Stimulated activated CD8-positive, alpha-beta memory T cell treated with anti-CD3 and anti-CD28 coated beads, Interleukin-4, amount 100 ng/mL, for 24 hours (primary cell): ENCODE data around the gene STAC.
"Not testable (repeated sequence)": the region's sequence is repeated elsewhere in the genome, so short reads cannot be mapped to it uniquely, and the experiment has no call there.

Experiments
- DNase-seq: peaks from one replicate; pipeline ENCODE4 v3.0.0-alpha.2; 2020; ENCODE audit warnings: low read depth

Gene STAC

DNA sequence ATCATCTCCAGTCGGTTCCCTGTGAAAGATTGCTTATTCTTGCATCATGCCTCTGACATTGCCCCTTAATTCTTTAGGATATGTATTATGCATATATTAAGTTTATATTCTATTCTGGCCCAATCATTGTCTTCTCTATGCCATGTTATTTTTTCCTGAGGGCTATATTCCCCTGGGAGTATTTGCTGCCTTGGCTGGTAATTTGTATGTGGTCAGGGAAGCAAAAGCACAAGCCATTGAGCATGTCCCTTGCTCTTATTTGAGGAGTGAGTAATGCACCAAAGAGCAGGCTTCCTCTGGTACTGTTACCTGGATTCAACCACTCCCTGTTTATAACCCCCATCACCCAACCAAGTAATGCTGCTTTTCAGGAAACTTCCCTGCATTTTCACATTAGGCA is 36.3 kb downstream of the STAC start:
- no peak for DNase-seq

DNA sequence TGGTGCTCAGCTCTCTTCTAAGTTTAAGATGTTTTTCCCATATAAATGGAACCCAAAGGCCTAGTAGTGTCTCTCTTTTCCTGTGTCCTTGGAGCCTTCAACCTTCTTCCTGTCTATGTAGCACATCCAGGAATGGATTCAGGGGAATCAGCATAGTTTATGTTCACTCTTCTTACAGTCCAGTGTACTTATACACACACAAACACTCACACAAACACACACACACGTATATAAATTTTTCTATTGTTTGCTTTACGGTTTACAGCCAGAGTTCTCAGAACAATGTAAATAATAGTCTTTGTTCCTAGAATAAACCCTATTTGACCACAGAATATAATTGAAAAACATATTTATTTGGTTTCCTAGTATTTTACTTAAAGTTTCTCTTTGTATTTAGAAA is 36.9 kb downstream of the STAC start:
- no peak for DNase-seq

DNA sequence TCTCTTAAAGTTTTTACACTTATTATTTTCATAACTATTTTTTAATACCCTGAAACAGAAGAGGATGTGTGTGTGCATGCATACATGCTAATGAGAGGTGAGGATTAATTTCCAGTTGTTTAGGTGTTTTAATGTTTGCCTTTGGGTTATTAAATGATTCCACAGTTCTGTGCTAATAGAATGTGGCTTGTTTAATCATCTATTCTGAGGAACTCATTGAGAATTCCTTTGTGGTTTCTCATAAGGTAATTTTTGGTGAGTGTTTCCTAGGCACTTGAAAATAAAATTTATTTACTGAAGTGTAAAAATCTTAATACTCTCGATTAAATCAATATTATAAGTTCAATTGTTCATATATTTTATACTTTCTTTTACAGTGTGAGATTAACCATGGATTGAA is 38.0 kb downstream of the STAC start:
- DNase-seq, result no peak

DNA sequence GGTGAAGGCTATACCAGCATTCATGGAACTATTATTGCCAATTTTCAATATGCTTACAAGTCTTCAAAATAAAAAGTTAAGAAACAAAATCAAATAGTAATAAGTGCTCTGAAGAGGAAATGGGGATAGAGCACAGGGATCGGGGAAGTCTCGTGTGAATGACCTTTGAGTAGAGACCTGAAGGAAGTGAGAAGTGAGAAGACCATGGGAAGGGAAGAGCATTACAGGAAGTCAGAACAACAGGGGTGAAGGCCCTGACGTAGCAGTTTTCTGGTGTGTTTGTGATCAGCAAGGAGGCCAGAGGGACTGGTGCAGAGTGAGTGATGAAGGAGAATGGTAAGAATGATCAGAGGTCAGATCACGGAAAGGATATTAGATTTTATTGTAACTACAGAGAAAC is 48.1 kb downstream of the STAC start:
- DNase-seq, result no peak

DNA sequence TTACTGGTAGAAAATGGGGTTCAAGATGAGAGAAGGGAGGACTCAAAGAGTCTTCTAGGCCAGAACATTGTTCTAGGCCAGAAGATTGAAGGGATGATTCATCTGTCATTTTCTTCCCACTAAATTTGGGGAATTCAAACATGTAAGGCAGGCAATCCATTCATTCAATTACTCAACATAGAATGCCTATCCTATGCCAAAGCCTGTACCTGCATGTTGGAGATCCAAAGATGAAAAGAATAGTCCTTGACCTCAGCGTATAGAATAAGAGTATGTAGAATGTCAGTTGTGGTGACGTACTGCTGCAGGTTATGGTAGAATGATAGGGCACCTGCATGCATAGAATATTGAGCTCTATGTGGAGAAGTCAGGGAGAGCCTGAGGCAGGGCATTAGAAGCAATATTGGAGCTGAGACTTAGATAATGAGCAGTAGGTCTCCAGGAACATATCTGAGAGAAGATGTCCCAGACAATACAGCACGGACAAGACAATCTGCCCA is 49.7 kb downstream of the STAC start:
- DNase-seq, result no peak

DNA sequence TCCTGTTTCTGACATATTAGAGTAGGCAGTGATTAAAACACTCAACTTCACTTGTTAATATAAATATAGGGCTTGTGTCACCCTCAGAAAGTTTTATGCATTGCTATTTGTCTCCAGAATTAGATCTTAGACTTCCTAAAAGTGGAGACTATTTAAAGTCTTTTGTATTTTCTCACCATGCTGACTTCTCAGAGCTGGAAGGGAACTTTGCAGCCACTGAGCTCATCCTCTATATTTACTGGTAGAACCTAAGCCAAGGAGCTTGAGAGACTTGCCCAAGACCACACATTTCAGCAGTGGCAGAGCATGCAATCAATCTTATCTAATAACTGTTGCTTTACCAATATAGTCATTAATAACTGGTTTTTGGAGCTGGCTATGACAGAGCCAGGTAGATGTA is 53.2 kb downstream of the STAC start:
- DNase-seq, result no peak

DNA sequence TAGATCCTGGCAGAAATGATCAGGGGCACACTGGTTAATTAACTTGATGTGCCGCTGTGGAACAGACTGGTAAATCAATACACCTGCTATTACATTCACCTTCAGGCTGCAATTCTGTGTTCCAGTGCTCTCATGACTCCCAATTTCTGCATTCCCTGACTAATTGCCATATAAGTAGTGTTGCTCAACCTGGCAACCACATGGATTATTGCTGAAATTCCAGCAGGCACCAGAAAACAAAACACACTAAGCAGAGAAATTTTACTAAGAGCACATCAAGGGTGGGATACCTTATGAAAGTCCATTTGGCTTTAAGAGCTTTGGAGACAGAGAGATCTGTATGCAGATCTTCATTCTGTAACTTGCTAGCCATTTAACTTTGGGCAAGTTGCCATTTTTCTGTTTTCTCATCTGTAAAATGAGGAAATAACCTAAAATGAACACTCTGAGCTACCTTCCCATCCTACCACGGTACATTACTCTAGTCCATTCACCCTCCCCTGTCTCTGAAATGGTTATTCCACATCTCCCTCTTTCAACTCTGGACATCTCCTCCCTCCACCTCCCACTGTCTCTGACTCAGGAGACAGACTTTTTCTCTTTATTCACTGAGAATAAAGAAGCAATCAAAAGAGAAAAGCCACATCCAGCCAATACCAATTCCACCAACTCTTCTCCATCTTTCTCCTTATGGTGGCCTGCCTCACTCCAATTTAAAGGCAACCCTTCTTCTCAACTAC is 54.6 kb downstream of the STAC start:
- DNase-seq, result no peak

DNA sequence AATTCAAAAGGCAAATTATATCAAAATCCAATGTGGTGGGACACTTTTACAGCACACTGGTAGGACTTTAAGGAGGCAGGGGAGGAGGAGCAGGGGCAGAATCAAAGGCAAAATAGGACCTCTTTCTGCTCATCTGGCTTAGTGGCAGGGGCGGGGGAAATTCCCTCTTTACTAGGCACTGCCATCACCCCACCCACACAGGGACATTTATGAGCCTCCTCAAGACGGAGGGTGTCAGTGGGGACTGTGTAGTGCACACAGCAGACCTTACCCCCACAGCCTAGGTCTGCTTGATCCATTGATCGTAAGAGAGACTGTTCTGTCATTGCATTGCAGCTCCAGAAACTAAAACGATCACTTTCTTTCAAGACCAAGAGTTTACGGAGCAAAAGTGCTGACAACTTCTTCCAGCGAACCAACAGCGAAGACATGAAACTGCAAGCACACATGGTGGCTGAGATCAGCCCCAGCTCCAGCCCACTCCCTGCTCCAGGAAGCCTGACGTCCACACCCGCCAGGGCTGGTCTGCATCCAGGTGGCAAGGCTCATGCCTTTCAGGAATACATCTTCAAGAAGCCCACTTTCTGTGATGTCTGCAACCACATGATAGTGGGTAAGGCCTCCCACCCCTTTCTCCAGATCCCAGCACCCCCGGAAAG is 62.9 kb downstream of the STAC start:
- no peak for DNase-seq

DNA sequence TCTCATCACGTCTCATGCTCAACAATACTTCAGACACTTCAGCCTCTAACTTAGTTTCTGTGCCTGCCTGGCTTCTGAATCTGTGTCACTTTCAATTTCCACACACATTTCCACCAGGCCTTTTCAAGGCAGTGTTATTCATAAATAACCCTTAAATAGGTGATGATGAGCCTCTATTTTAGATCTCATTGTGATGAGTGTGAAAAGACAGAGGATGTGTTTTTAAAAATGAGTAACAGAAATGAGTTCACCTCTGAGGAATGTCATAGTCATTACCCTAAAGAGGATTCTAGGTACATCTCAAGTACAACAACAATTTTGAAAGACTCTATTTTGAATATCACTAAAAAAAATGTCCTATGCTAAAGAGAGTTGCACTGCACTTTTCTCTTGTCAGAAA is 64.6 kb downstream of the STAC start:
- DNase-seq, result no peak

DNA sequence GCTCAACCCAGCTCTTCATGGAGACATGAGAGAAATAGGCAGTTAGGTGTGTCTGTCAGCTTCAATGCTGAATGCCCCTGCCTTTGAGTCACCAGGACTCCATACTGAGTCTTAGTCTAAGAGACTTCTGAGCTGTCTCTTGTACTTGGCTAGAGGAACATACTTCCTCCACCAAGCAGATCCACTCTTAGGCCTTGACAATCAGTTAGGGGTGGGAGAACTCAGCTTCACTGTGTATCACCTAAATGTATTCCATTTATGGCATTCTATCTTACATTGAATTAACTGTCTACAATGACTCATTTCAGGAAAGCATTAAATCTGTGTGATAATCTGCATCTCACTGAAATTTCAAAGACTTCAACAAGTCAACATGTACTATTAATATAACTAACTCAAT is 66.0 kb downstream of the STAC start:
- DNase-seq, result no peak

DNA sequence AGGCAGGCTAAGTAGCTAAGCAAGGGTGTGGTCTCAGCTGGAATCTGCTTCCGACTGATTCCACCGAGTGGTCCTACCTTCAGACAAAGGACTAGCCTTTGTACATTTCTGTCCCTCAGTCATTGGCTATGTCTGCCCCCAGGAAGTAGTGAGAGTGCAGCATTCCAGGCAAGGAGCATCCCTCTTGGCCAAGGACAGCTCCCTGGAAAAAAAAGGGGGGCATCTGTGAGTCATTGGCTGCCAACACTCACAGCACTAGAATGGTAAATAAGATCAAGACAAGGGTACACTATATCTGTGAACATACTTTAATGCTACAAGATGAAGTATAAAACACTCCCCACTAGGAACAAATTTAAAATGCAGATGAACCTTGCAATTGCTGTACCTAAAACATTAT is 66.8 kb downstream of the STAC start:
- no peak for DNase-seq

DNA sequence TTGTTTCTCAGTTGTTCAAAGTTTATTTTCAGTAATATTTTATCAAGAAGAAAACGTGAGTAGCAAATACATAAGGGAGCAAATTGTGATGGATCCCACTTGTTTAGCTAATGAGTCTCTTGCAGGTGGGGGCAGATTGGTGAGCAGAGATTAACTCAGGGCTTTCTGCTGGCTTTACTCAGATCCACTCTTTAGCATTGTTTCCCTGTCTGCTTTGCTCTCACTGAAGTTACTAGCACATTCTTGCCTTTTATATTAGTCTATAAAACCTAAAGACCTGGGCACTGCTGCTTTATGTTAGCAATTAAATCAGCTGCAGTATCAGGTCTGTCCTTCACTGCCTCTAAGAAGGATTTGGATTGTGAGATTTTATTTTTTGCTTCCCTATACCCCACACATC is 71.5 kb downstream of the STAC start:
- DNase-seq, result no peak

DNA sequence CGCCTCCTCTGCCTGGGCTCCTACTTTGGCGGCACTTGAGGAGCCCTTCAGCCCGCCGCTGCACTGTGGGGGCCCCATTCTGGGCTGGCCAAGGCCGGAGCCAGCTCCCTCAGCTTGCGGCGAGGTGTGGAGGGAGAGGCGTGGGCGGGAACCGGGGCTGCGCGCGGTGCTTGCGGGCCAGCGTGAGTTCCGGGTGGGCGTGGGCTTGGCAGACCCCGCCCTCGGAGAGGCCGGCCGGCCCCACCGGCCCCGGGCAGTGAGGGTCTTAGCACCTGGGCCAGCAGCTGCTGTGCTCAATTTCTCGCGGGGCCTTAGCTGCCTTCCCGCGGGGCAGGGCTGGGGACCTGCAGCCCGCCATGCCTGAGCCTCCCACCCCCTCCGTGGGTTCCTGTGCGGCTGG is 72.9 kb downstream of the STAC start:
- not testable (repeated sequence) for DNase-seq

DNA sequence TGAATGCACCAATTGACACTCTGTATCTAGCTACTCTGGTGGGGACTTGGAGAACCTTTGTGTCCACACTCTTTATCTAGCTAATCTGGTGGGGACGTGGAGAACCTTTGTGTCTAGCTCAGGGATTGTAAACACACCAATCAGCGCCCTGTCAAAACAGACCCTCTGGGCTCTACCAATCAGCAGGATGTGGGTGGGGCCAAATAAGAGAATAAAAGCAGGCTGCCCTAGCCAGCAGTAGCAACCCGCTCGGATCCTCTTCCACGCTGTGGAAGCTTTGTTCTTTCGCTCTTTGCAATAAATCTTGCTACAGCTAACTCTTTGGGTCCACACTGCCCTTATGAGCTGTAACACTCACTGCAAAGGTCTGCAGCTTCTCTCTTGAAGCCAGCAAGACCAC is 73.6 kb downstream of the STAC start:
- not testable (repeated sequence) for DNase-seq

DNA sequence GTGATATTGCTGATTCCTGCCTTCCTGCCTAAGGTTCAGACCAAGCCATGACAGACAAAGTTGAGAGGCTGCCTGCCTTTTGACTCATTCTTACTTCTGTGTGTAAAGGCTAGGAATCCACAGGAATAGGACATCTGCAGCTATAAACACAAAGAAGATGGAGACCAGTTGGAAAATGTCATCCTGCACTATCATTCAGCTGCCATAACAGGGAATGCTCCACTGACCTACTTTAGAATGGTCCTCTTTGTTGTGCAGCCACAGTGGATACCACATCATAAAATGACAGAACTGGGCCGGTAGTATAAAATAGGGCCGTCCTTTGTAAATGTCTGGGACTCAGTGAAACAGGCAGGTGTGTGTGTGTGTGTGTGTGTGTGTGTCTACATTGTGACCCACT is 75.1 kb downstream of the STAC start:
- DNase-seq, result no peak

DNA sequence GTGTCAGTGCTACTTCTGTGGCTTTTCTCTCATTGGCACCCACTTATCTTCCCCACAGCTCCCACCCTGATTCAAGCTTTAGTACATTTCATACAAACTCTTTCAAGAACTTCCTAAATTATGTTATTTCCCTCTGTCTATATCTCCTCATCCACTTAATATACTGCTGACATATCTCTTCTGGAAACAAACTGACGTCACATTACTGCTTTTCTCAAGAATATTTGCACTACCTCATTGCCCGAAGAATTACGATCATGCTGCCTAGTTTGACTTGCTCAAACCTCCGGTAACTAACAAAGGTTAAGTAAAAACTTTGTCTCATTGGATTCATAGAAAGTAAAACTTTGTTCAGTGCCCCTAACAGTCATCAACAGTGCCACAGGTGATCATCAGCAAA is 76.5 kb downstream of the STAC start:
- DNase-seq, result no peak

DNA sequence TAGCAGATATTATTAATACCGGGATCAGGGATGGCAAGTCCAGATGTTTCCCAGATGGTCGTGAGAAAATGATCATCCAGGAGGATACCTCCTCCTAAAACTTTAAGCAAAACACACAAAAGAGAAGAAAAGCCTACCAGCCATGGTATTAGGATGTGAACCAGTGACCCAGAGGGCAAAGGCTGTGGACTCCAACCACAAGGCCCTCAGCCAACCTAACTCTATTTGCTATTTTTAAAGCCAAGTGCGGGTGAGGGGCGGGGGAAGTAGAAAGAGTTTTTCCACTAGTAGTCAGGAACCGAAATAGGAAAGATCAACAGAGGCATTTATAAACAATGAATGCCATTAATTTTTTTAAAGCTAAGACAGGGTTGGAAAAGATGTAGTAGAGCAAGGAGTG is 77.4 kb downstream of the STAC start:
- no peak for DNase-seq

DNA sequence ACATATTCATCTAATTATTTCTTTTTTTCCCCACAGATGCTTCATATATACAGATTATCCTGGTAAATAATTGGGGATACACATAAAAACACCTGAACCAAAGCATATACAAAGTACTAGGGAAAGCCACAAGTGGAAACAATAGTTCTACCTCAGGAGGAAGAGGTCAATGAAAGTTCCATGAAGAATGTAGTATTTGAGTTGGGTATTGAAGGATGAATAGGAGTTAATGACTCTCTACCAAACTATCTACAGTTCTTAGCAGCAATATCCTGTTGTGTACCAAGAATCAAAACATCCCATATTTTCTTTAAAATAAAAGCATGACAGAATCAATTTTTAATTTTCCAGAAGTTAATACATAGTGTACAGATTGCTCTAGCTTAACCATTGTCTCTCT is 78.9 kb downstream of the STAC start:
- DNase-seq, result no peak

DNA sequence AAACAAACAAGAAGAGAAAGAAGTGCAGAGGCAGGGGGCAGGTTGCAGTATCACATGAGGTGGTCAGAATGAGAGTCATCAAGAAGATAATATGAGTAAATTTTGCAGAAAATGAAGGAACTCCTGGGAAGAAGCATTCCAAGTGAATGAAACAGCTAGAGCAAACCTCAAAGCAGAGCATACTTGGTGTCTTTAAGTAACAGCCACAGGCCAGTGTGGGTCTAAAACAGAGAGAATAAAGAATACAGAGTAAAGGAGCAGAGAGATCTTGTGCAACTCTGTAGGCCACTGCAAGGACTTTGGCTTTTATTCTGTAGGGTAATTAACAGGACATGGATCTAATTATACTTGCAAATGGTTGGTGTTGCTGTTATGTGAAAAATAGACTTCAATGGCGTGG is 81.3 kb downstream of the STAC start:
- no peak for DNase-seq

DNA sequence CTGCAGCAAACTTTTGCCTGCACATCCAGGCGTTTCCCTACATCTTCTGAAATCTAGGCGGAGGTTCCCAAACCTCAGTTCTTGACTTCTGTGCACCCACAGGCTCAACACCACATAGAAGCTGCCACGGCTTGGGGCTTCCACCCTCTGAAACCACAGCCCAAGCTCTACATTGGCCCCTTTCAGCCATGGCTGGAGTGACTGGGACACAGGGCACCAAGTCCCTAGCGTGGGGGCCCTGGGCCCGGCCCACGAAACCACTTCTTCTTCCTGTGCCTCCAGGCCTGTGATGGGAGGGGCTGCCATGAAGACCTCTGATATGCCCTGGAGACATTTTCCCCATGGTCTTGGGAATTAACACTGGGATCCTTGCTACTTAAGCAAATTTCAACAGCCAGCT is 91.7 kb downstream of the STAC start:
- DNase-seq, result not testable (repeated sequence)

DNA sequence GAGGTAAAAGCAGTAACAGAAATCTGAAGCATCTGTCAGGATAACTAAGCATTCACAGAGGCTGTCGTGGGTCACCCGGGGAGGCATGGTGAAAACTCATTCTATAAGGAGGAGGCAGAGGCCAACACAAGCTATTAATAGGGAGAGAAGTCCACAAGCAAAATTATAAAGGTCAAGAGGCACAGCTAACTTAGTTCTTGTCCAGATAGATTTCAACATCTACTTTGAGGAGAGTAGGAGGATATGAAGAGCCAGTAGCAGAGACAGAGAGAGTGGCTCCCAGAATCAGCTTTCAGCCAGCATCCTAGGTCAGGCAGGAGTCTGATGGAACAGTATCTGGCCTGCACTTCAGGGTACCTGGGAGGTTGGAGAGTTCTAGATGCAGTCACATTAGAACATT is 95.3 kb downstream of the STAC start:
- DNase-seq, result no peak

DNA sequence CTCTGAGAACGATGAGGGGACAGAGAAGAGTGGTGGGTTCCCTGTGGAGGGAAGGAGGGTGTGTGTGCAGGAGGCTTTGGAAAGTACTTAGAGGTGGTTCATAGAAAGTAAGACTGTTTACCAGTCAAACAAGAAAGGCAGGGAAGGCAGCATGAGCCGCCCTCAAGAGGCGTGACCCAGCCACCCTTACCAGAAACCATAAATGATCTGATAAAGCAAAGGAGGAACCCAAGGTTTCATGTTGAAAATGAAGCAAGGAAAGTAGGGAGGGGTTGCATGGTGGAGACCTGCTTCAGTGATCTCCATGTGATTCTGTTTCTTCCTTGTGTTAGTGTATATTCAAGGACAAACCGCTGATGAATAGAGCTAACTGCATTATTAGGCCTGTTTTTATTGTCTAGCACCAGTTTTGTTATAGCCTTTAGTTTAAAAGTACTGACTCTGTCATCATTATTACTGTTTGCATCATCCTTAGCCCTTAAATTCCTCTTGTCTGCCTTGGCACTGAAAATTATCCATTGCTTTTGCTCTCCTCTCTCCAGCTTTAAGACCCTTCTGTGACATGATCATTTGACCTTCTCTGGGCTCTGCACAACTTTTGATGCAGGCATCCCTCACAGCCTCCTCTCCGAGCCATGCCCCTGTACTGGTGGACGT is 96.1 kb downstream of the STAC start:
- no peak for DNase-seq

DNA sequence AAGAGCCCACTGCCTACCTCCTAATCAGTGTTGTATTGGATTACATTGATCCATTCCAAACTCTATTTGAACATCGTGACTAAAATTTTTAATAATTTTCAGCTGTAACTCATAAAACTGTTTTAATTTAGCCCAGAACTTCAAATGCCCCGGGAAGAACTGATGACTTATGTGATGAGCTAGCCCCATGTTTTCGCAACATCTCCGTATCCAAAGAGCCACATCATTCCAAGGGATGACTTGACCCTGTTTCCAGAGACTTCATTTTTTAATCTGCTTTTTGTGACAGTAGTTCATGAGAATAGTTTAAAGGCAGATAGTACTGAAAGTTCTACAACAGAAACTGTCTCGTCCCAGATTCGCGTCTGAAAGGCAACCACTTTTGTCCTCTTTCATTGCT is 97.4 kb downstream of the STAC start:
- DNase-seq, result no peak
